Renal pelvis (tissue), 4 donors: ENCODE results near the gene SMARCD2. TPM values are rescaled to one million over a fixed set of nuclear protein-coding genes. Genes with fewer than 3 reads are reported as not detected.

Source experiments
- DNase-seq: peaks from one replicate; pipeline ENCODE4 v3.0.0-alpha.2; 2013
- polyA plus RNA-seq, 3 donors: library from polyadenylated mRNA; unstranded; fragments of 120-200 nt; gene quantifications; one replicate each; pipeline ENCODE4 v1.2.1, GENCODE V29; 2013; ENCODE audit not compliant: insufficient read length in 3 of 3

Gene SMARCD2
- polyA plus RNA-seq, 3 donors: 58.1 to 60.5 (median 58.5) TPM

DNA sequence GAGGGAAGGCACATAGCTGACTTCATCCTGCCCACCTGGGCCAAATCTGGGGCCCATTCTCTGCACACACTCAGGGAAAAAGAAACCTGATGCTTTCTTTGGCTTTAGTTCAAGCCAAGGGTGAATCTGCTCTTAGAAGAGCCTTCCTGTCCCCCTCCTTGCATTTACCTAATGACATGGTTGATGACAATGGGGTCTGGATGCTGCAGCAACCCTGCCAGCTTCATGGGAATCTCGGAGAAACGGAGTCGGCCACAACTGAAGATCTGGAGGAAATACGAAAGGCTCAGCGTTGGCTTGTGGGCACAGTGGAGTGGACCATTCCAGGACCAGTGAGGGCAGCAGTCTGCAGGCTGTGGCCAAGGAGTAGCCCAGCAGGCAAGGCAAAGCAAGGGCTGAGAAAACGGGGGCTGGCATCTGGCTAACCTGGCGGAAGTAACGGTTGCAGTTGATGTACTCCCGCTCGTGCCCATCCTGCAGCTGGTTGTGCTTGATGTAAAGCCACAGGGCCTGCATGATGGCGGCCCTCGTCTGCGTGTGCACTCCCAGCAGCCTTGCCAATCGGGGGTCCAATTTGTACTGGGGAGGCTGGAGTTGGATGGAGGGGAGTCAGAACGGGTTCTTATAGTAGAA lies 8.6 kb downstream of the SMARCD2 start:
- no peak for DNase-seq

- no peak for DNase-seq
Observed at GRCh38 chr17:63833026-63833740, 9.3 kb downstream of the SMARCD2 start.

DNA sequence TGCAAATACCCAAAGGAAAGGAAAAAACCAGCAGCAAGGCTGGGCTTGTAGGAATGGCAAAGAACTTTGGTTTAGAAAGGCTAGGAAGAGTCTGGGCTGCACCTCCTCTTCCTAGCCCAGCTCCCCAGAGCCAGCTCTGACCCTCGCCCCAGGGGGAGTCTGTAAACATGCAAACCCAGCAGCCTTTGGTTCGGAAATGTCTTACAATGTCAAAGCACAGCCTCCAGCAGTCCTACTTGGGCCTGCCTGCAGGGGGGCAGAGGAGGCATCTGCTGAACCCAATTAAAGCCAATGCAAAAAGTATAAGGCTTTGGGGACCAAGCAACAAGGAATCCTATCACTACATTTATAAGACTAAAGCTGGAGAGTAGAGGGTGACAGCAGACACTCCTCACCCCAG lies 10.0 kb downstream of the SMARCD2 start:
- DNase-seq: no peak

DNA sequence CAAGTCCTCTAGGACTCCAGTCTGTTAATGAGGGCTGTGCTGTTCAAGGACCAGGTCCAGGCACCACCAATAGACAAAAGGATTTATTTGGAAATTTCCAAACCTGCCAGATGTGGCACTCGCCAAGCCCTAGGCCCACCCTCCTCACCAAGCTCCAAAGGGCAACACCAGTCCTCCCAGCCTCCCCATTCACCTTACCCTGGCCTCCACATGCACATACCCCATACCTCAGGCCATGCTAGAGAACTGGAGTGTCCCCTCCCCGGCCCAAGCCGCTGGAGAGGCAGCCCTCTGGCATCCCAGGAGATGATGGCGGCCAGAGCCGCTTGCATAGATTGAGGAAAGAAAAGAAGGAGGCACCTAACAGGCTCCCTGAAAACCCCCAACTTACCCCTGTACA lies 10.5 kb downstream of the SMARCD2 start:
- no peak for DNase-seq

- DNase-seq: no peak
Observed at GRCh38 chr17:63831505-63831904, 11.0 kb downstream of the SMARCD2 start.

DNA sequence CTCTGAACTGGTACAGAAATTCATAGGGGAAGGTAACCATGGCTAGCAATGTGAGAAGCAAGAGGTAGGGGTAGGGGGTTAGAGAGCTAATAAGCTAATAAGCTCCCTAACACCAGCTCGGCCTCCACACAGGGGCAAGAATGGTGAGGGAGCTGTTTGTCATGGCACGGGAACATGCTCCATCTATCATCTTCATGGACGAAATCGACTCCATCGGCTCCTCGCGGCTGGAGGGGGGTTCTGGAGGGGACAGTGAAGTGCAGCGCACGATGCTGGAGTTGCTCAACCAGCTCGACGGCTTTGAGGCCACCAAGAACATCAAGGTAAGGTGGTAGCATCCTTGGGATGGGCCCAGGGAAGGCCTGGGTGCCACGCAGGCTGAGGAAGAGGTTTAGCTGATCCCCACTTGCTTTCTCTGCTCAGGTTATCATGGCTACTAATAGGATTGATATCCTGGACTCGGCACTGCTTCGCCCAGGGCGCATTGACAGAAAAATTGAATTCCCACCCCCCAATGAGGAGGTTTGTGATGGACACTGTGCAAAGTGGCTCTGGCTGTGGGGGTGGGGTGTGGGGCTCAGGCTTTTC lies 11.5 kb downstream of the SMARCD2 start:
- no peak for DNase-seq

GRCh38 chr17:63830278-63830677 lies 12.2 kb downstream of the SMARCD2 start:
- DNase-seq: no peak

DNA sequence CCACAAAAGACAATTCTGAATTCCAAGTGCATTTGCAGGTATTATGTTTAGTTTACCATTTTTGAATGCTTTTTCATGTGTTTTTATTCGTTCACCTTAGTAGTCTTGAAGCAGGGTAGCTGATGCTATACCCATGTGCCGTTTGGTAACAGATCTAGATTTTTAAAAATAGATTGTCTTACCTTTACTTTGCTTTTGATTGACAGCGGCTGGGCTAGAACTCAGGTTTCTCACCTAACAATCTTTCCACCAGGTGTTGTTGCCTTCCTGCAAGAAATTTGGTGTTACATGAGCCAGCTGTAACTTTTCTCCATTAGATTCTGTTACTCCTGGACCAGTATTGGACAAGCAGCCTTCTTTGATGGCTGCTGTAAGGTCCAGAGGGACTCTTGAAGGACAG lies 13.5 kb downstream of the SMARCD2 start:
- DNase-seq: no peak

- DNase-seq: no peak
Observed at GRCh38 chr17:63827801-63828221, 14.7 kb downstream of the SMARCD2 start.

DNA sequence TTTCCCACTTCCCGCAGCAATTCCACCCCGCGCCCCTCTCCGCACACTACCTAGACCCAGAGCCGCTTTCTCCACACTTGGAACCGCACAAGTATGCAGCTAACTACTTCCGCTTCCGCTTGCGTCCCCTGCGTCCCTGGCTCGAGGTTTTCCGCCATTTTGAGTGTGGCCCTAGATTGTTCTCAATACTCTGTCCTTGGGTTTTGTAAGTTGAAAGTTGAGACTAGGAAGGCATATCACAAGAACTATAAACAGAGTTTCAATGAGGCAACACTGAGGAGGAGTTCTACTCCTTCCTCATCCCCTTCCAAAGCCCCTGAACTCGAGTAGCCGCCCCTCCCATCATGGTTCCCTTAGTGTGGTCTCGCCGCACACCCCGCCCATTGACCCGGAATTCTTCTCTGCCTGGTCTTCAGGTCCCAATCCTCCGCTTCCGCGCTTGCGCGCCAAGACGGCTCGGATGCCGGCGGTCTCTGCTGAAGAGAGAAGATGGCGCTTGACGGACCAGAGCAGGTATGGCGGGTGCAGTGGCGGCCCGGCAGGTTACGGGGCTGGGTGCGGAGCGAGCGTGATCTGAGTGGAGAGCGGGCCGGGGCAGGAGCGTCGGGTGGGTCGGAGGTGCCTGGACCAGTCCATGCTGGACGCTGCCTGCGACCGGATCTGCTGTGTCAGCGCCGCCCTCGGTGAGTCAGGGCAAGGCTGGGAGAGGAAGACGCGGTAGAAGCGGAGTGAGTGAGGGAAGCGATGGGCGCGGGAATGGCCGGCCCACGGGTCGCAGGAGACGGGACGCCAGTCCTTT lies 15.3 kb downstream of the SMARCD2 start, which contains the start of the genes FTSJ3 and PSMC5:
Gene FTSJ3 (minus strand): TSS at position 662 of the 799 bp plus-strand sequence. CDS start 761 bp downstream, outside the sequence.
Gene PSMC5 (plus strand): TSS at position 430 of the 799 bp plus-strand sequence. CDS start 60 bp downstream, at position 490.
- peak; percentile 97 for DNase-seq

- no peak for DNase-seq
Observed at GRCh38 chr17:63826468-63827001, 15.9 kb downstream of the SMARCD2 start.

DNA sequence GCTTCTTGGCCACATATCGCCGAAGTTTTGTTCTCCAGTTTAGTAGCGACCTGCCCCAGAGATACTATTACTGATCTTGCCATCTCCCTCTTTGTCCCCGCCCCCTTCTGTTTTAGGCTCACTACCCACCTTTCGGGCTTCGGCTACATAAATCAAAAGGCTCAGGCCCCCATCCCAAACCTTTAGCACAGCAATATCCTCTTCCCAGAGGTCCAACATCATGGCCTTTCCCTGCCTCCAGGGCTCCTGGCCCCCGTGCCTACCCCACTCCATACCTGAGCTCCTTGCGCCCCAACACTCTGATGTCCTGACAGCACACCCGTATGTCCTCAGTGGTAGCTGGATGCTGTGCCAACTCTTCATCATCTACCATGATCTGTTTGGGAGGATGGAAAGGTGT lies 18.1 kb downstream of the SMARCD2 start:
- DNase-seq: no peak

- DNase-seq: no peak
Observed at GRCh38 chr17:63823659-63824331, 18.7 kb downstream of the SMARCD2 start.

- DNase-seq: no peak
Observed at GRCh38 chr17:63822537-63822936, 19.9 kb downstream of the SMARCD2 start.

GRCh38 chr17:63821804-63822203 lies 20.7 kb downstream of the SMARCD2 start:
- DNase-seq: no peak

DNA sequence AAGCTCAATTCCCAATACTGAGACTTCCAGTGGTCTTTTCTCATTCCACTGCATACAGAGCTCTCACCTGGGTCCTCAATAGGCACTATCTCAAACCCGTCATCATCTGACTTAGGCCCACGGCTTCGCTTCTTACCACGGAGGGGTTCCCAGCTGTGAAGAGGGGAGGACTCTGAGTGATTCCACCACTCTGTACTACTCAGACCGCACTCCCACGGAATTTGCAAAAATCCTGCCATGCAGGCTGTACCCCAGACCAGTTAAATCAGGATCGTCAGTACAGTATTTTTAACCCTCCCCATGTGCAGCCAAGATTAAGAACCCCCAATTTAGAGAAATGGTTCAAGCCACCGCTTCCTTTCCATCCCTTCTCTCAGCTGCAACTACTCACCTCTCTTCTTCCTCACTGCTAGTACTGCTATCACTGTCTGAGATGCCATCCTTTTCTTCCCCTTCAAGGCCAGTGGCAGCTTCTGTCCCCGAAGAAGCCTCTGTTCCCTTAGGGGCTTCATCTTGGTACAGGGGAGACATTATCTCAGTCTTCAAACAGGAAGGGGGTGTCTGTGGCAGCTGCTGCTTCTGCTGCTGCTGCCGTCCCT lies 21.4 kb downstream of the SMARCD2 start:
- no peak for DNase-seq

GRCh38 chr17:63819585-63820537 lies 22.6 kb downstream of the SMARCD2 start:
- DNase-seq: no peak

GRCh38 chr17:63819131-63819530 lies 23.4 kb downstream of the SMARCD2 start:
- DNase-seq: no peak

DNA sequence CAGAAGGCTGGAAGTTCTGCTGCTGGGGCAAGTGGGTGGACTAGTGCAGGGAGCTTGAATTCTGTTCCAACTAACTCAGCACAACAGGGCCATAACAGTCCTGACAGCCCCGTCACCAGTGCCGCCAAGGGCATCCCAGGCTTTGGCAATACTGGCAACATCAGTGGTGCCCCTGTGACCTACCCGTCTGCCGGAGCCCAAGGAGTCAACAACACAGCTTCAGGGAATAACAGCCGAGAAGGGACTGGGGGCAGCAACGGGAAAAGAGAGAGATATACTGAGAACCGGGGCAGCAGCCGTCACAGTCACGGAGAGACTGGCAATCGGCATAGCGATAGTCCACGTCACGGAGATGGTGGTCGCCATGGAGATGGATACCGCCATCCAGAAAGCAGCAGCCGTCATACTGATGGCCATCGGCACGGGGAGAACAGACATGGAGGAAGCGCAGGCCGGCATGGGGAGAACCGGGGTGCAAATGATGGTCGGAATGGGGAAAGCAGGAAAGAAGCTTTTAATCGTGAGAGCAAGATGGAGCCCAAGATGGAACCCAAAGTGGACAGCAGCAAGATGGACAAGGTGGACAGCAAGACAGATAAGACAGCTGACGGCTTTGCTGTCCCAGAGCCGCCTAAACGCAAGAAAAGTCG lies 24.6 kb downstream of the SMARCD2 start:
- DNase-seq: no peak
